Testis (tissue), 2 donors: ENCODE measurements around the gene TFE3.

Source experiments
- CTCF ChIP-seq, 3 experiments: fragments of 450-650 bp in 2 of 3; fragments of 200-600 bp in 1 of 3; sonication (generic) in 1 of 3; IDR thresholded peaks; one replicate each; pipeline ENCODE4 v1.5.1; 2016 to 2019; ENCODE audit warnings: antibody characterized with exemption in 3 of 3, mild to moderate bottlenecking in 2 of 3, moderate library complexity in 1 of 3
- POLR2A ChIP-seq: fragments of 450-650 bp; IDR thresholded peaks from one replicate; pipeline ENCODE4 v1.6.1; 2017; ENCODE audit warnings: antibody characterized with exemption, mild to moderate bottlenecking, moderate library complexity

GRCh38 chrX:49019050-49019449 is 24.1 kb downstream of the TFE3 start:
- TF ChIP-seq POLR2A: no peak
- no peak for TF ChIP-seq CTCF (IDR thresholded peaks at IDR 0.05)
